Prostate gland (tissue), 2 donors: ENCODE results near the gene MTFR2.

Experiments used
- CTCF ChIP-seq, 4 experiments: fragments of 200-600 bp in 2 of 4; fragments of 450-650 bp in 2 of 4; sonication (generic) in 2 of 4; IDR thresholded peaks; 1 replicate in 3 of 4; 2 replicates in 1 of 4; pipeline ENCODE4 v1.5.1; 2016 to 2019; ENCODE audit warnings: antibody characterized with exemption in 4 of 4, mild to moderate bottlenecking in 2 of 4, moderate library complexity in 2 of 4
- POLR2A ChIP-seq: fragments of 450-650 bp; IDR thresholded peaks from one replicate; pipeline ENCODE4 v1.6.1; 2016; ENCODE audit warnings: antibody characterized with exemption, mild to moderate bottlenecking

GRCh38 chr6:136236466-136237293 is 13.4 kb downstream of the MTFR2 start:
- no peak for TF ChIP-seq CTCF (IDR thresholded peaks at IDR 0.05)
- no peak for TF ChIP-seq POLR2A
